ENCODE results near the gene C1orf21. TPM values are rescaled to one million over a fixed set of nuclear protein-coding genes. Genes with fewer than 3 reads are reported as not detected.
"Not testable (repeated sequence)": the region's sequence is repeated elsewhere in the genome, so short reads cannot be mapped to it uniquely, and the experiment has no call there.

The C1orf21 gene, protein sequence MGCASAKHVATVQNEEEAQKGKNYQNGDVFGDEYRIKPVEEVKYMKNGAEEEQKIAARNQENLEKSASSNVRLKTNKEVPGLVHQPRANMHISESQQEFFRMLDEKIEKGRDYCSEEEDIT
- 1 to 10 TPM; 1.9 to 2.2 TPM for total RNA-seq

DNA sequence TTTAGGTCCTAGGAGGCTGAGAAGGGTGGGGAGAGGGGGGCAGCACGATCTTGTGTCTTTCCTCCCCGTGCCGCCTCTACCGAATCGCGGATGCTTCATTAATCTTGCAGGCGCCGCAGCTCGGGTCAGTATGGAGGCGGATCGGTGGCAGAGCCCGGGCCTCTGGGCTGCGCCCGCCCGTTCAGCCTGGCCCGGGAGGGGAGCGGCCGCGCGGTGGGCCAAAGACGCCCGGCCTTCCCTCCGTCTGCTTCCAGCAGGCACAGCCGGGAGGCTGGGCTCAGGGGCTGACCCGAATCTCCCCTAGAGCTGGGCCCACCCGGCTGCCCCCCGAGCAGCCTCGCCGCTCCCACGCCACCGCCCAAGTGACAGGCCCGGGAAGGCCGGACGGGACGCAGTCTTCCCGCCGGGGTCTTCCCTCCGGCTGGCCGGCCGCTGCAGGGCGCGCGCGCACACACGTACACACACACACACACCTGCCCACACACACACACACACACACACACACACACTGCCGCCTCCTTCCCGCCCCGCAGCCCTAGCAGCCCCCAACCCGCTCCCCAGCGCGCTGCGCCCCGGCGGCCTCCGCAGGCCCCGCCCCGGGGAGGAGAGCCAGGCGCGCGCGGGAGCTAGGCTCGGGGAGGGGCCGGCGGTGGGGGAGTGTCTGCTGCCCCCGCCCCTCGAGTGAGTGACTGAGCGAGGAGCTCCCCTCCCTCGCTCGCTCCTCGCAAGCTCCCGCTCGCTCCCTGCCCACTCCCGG is at the start of gene C1orf21:
TSS of gene C1orf21 (plus strand) at position 718 of the 757 bp plus-strand sequence. CDS start 90,481 bp downstream, outside the sequence.
- intact Hi-C loops (cut with micrococcal nuclease), result loop anchor here (2.0 to 10.0 kb wide), 4 partner anchors 104 to 332 kb away; partner anchors contain the start of gene TSEN15

DNA sequence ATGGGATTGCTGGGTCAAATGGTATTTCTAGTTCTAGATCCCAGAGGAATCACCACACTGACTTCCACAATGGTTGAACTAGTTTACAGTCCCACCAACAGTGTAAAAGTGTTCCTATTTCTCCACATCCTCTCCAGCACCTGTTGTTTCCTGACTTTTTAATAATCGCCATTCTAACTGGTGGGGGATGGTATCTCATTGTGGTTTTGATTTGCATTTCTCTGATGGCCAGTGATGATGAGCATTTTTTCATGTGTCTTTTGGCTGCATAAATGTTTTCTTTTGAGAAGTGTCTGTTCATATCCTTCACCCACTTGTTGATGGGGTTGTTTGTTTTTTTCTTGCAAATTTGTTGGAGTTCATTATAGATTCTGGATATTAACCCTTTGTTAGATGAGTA is 49.0 kb upstream of the C1orf21 start:
- H3K27me3 Mint-ChIP-seq; H3K4me3 Mint-ChIP-seq; intact Hi-C loops (cut with micrococcal nuclease); H3K36me3 Mint-ChIP-seq; H3K4me1 Mint-ChIP-seq (ENCODE audit: low read depth); H3K27ac Mint-ChIP-seq; CTCF ChIA-PET; DNase-seq; POLR2A ChIA-PET; H3K9me3 Mint-ChIP-seq: not testable (repeated sequence)

More for the DNA sequence above, at the start of gene C1orf21:
- peaks cover 15% of the 10 kb centered on the region for H3K4me1 Mint-ChIP-seq (ENCODE audit: low read depth)
- H3K9me3 Mint-ChIP-seq, result no peaks in the 10 kb centered on the region
- POLR2A ChIA-PET, result interaction anchor here (1.0 kb wide), 1 partner anchor 13 kb away, joined by 3 read pairs; no protein-coding TSS in a partner anchor
- peaks cover 69% of the 10 kb centered on the region for H3K27me3 Mint-ChIP-seq
- H3K36me3 Mint-ChIP-seq, result peaks cover 2% of the 10 kb centered on the region
- CTCF ChIA-PET, result interaction anchor here (1.1 kb wide), 1 partner anchor 784 kb away, joined by 3 read pairs; no protein-coding TSS in a partner anchor
- peak; percentile 82 for DNase-seq
- H3K27ac Mint-ChIP-seq, result no peak within 1 kb of the TSS
- H3K4me3 Mint-ChIP-seq, result peak within 1 kb of the TSS; percentile 74

DNA sequence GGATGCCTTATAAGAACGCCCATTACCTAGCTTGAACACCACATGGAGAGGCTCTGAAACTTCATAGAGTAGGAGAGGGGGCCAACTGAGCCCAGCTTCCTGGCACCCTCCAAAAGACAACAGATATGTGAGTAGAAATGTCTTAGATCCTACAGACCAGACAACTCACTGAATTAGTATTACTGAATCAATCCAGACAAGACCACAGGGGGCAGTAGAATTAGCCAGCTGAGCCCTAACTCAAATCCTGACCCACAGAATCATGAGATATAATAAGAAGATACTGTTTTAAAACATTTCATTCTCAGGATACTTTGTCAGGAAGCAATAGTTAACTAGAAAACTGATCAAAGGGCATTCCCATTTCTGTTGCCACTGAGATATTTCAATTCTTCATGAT is 45.8 kb upstream of the C1orf21 start:
- CTCF ChIA-PET, result no interaction called here
- DNase-seq, result no peak
- POLR2A ChIA-PET, result no interaction called here
- H3K4me3 Mint-ChIP-seq, result no peak overlapping the region
- peaks cover 2% of the 10 kb centered on the region for H3K9me3 Mint-ChIP-seq
- intact Hi-C loops (cut with micrococcal nuclease), result no loop called here
- no peak overlapping the region for H3K27ac Mint-ChIP-seq
- no peaks in the 10 kb centered on the region for H3K36me3 Mint-ChIP-seq
- no peaks in the 10 kb centered on the region for H3K4me1 Mint-ChIP-seq (ENCODE audit: low read depth)
- H3K27me3 Mint-ChIP-seq, result peaks cover 6% of the 10 kb centered on the region

DNA sequence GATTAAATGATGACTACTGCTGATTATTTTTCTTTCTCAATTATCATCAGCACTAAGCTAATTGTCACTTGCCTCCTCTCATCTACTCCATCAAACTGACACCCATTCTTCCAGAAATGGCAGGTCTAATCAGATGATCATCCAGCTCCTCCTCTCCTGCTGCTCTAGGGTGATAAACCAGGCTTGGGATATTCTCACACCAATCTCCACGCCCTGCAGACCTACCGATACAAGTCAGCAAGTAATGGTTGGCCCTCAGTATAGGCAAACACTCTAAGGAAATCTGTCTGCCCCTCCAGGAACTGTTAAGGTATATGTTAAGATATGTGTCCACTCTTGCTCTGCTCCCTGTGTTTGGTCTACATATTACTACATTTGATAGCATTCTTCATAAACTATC is 36.3 kb upstream of the C1orf21 start:
- POLR2A ChIA-PET, result no interaction called here
- Mint-ChIP-seq H3K27me3 (peaks cover 14% of the 10 kb centered on the region), H3K36me3 (no peaks in the 10 kb centered on the region), H3K9me3 (no peaks in the 10 kb centered on the region), H3K27ac (no peak overlapping the region), H3K4me3 (no peak overlapping the region), H3K4me1 (ENCODE audit: low read depth) (no peaks in the 10 kb centered on the region)
- CTCF ChIA-PET, result no interaction called here
- DNase-seq, result no peak
- intact Hi-C loops (cut with micrococcal nuclease), result no loop called here

DNA sequence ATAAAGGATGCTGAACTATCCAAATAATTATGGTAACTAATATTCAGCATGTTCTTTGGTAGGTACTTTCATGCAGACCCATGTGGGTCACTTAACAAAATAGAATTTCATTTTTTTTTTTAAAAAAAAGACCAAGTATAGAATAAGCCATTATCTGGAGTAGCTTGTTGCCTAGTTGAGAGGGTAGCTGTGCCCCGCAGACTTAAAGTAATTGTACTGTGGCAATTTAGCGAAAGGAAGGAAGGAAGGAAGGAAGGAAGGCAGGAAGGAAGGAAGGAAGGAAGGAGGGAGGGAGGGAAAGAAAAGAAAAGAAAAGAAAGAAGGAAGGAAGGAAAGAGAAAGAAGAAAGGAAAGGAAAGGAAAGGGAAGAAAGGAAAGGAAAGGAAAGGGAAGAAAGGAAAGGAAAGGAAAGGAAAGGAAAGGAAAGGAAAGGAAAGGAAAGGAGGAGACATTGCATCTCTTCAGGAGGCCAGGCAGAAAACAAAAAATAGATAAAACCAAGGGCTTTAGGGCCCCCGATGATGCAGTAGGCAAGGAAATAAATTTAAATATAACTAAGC is 35.3 kb upstream of the C1orf21 start:
- H3K4me3 Mint-ChIP-seq, result no peak overlapping the region
- no peak overlapping the region for H3K27ac Mint-ChIP-seq
- no peaks in the 10 kb centered on the region for H3K36me3 Mint-ChIP-seq
- H3K4me1 Mint-ChIP-seq (ENCODE audit: low read depth), result no peaks in the 10 kb centered on the region
- DNase-seq, result no peak
- H3K27me3 Mint-ChIP-seq, result peaks cover 13% of the 10 kb centered on the region
- intact Hi-C loops (cut with micrococcal nuclease), result no loop called here
- CTCF ChIA-PET, result no interaction called here
- POLR2A ChIA-PET, result no interaction called here
- no peaks in the 10 kb centered on the region for H3K9me3 Mint-ChIP-seq

DNA sequence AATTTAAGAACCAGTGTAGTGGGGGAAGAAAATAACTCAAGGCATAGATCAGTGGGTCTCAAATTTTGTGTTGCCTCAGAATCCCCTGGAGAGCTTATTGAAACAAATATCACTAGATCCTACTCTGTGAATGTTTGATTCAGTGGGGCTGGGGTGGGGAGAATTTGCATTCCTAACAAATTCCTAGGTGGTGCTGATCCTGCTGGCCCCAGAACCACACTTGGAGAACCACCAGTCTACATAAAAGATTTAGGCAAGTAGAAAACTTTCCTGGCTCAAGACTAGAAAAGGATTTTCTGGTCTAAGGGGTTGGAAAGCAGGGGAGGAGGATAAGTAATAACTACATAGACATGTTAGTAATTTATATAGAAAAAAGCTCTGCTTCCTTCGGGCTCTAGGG is 34.1 kb upstream of the C1orf21 start:
- no peak for DNase-seq
- intact Hi-C loops (cut with micrococcal nuclease), result no loop called here
- H3K27me3 Mint-ChIP-seq, result peaks cover 13% of the 10 kb centered on the region
- no peaks in the 10 kb centered on the region for H3K36me3 Mint-ChIP-seq
- H3K4me3 Mint-ChIP-seq, result no peak overlapping the region
- no peaks in the 10 kb centered on the region for H3K4me1 Mint-ChIP-seq (ENCODE audit: low read depth)
- CTCF ChIA-PET, result no interaction called here
- H3K9me3 Mint-ChIP-seq, result no peaks in the 10 kb centered on the region
- no peak overlapping the region for H3K27ac Mint-ChIP-seq
- POLR2A ChIA-PET, result no interaction called here

DNA sequence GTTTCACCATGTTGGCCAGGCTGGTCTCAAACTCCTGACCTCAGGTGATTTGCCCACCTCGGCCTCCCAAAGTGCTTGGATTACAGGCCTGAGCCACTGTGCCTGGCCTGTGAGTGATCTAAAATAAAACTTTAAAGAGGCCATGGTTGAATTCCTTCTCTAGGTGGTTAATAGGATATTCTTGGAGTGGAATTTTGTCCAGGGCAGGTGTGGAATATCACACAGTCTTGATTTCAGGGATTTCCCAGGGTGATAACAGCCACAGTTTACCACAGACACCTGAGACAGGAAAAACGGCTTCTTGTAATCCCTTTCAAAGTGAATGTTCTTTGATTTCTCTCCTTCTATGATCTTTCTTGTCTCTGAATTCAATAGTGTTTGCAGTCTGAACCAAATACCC is 32.1 kb upstream of the C1orf21 start:
- no peaks in the 10 kb centered on the region for H3K9me3 Mint-ChIP-seq
- no peak overlapping the region for H3K27ac Mint-ChIP-seq
- no peak overlapping the region for H3K4me3 Mint-ChIP-seq
- H3K4me1 Mint-ChIP-seq (ENCODE audit: low read depth), result no peaks in the 10 kb centered on the region
- CTCF ChIA-PET, result no interaction called here
- DNase-seq, result no peak
- peaks cover 13% of the 10 kb centered on the region for H3K27me3 Mint-ChIP-seq
- intact Hi-C loops (cut with micrococcal nuclease), result no loop called here
- POLR2A ChIA-PET, result no interaction called here
- H3K36me3 Mint-ChIP-seq, result no peaks in the 10 kb centered on the region

DNA sequence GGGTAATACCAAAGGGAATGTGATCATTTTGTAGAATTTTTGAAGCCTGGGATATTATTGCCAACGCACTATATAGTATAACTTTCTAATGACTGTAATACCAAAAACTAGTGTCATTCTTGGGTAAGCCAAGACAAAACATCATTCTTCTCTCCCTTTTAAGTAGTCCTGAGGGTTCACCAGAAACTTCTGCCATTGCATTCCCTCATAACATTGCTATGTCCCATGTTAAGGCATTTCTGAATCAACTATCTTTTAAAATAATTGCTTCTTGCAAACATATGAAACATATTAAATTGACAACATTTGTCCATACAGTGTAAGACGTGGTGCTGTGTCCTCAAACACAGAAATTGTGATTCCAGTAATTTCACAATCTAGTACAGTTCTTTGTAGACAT is 29.9 kb upstream of the C1orf21 start:
- no peak overlapping the region for H3K27ac Mint-ChIP-seq
- H3K4me1 Mint-ChIP-seq (ENCODE audit: low read depth), result no peaks in the 10 kb centered on the region
- H3K9me3 Mint-ChIP-seq, result no peaks in the 10 kb centered on the region
- ChIA-PET CTCF (no interaction called here), POLR2A (no interaction called here)
- DNase-seq, result no peak
- peaks cover 13% of the 10 kb centered on the region for H3K27me3 Mint-ChIP-seq
- no peak overlapping the region for H3K4me3 Mint-ChIP-seq
- intact Hi-C loops (cut with micrococcal nuclease), result no loop called here
- no peaks in the 10 kb centered on the region for H3K36me3 Mint-ChIP-seq

DNA sequence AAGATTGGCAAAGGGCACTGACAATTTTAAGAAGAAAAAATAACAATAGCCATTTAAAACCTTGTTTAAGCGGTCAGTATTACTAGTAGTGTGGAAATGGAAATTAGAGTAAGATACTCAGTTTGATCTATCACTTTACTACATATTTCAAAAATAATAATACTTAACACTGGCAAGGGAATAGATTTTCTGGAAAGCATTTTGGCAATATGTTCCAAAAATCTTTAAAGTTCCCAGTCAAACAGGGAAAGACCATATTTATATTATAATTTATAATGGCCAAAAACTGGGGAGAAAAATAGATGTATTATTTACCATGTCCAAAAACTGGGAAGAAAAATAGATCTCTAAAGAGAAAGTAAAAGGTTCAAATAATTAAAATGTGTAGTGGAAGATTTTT is 28.6 kb upstream of the C1orf21 start:
- POLR2A ChIA-PET, result no interaction called here
- H3K4me1 Mint-ChIP-seq (ENCODE audit: low read depth), result no peaks in the 10 kb centered on the region
- DNase-seq, result no peak
- H3K27ac Mint-ChIP-seq, result no peak overlapping the region
- CTCF ChIA-PET, result no interaction called here
- intact Hi-C loops (cut with micrococcal nuclease), result no loop called here
- H3K36me3 Mint-ChIP-seq, result no peaks in the 10 kb centered on the region
- H3K27me3 Mint-ChIP-seq, result peaks cover 9% of the 10 kb centered on the region
- H3K4me3 Mint-ChIP-seq, result no peak overlapping the region
- H3K9me3 Mint-ChIP-seq, result no peaks in the 10 kb centered on the region

DNA sequence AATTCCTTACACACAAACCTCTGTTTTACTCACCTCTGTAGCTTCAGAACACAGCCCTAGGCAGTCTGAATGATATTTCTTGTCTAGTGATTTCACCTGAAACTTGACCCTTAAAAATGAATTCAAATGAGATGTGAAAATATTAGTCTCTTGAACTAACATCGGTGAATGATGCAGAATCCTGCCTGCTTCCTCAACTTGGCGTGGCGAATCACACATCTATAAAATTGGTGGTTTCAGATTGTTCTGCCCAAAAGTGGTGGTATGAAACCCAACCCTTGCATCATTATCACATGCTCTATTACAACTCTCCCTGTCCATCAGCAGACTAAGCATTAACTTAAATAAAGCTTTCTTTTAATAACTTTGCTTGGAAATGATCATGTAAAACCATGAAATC is 26.9 kb upstream of the C1orf21 start:
- ChIA-PET POLR2A (no interaction called here), CTCF (no interaction called here)
- no peak overlapping the region for H3K4me3 Mint-ChIP-seq
- H3K27me3 Mint-ChIP-seq, result peaks cover 8% of the 10 kb centered on the region
- intact Hi-C loops (cut with micrococcal nuclease), result no loop called here
- no peaks in the 10 kb centered on the region for H3K4me1 Mint-ChIP-seq (ENCODE audit: low read depth)
- no peak for DNase-seq
- no peak overlapping the region for H3K27ac Mint-ChIP-seq
- H3K36me3 Mint-ChIP-seq, result no peaks in the 10 kb centered on the region
- H3K9me3 Mint-ChIP-seq, result no peaks in the 10 kb centered on the region

DNA sequence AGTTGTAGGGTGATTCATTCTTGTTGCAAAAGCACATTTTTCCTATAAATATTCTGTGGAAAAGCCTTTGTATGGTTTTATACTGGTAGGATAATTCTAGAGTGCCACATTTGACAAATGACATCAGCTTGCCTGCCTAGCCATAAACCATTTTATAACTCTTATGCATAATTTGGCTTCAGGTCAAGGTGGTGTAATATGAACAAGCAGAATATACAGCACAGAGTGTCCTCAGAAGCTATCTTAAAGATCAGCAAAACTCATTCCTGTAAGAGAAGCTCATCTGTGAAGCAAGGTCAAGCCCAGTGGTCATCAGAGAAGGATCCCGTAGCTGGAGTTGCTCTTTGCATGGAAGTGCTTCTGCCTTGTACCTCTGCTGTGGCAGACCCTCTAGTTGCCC is 24.0 kb upstream of the C1orf21 start:
- Mint-ChIP-seq H3K4me3 (no peak overlapping the region), H3K9me3 (no peaks in the 10 kb centered on the region), H3K36me3 (no peaks in the 10 kb centered on the region), H3K27me3 (peaks cover 2% of the 10 kb centered on the region), H3K4me1 (ENCODE audit: low read depth) (no peaks in the 10 kb centered on the region), H3K27ac (no peak overlapping the region)
- CTCF ChIA-PET, result no interaction called here
- DNase-seq, result no peak
- intact Hi-C loops (cut with micrococcal nuclease), result no loop called here
- POLR2A ChIA-PET, result no interaction called here

DNA sequence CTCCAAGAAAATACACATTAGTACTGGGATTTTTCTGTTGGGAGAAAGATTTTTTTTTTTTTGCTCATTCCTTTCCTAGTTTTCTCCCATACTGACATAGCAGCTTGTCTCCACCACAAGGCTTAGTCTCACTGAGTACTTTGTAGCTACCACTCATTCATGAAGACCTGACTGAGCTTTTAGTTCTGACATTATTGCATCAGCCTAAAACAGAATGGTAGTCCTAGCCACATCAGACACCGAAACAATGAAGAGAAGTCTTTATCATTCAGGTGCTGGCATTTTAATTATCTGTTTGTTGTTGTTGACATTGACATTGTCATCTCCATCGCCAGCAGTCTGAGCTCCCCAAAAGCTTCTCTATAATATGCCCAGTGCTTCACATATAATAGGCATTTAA is 21.1 kb upstream of the C1orf21 start:
- H3K4me1 Mint-ChIP-seq (ENCODE audit: low read depth), result no peaks in the 10 kb centered on the region
- H3K27me3 Mint-ChIP-seq, result peaks cover 3% of the 10 kb centered on the region
- ChIA-PET CTCF (no interaction called here), POLR2A (no interaction called here)
- no peaks in the 10 kb centered on the region for H3K36me3 Mint-ChIP-seq
- DNase-seq, result no peak
- H3K4me3 Mint-ChIP-seq, result no peak overlapping the region
- no peak overlapping the region for H3K27ac Mint-ChIP-seq
- intact Hi-C loops (cut with micrococcal nuclease), result no loop called here
- H3K9me3 Mint-ChIP-seq, result no peaks in the 10 kb centered on the region

DNA sequence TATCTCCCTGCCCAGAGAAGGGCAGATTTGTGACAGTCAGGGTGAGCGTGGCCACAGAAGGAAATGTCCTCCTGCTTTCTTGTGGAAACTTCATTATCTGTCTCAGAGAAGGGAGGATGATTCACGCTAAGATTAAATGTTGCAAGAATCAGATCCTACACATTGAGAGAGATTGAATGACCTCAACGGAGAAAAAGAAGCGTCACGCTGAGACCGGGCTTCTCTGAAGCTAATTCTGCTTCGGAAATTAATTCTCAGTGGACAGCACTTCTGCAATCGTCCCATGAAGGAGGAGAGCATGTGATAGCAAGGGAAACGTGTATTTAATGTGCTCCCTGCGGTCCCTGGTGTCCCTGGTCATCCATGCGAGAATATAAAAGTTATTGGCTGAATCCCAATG is 19.8 kb upstream of the C1orf21 start:
- intact Hi-C loops (cut with micrococcal nuclease), result no loop called here
- Mint-ChIP-seq H3K27ac (no peak overlapping the region), H3K9me3 (no peaks in the 10 kb centered on the region), H3K36me3 (no peaks in the 10 kb centered on the region), H3K4me3 (no peak overlapping the region), H3K27me3 (peaks cover 9% of the 10 kb centered on the region), H3K4me1 (ENCODE audit: low read depth) (no peaks in the 10 kb centered on the region)
- ChIA-PET POLR2A (no interaction called here), CTCF (no interaction called here)
- no peak for DNase-seq
